ENCODE results near the gene POP5. TPM values are rescaled to one million over a fixed set of nuclear protein-coding genes. Genes with fewer than 3 reads are reported as not detected.

Gene POP5
- total RNA-seq, 4 donors from 2014 or later, result 20.4 to 57.4 (median 32.4) TPM

- no peak for TF ChIP-seq CTCF (IDR thresholded peaks at IDR 0.05; ENCODE audit: low read depth)
These were observed 41.9 kb downstream of the POP5 start for GRCh38 chr12:120539303-120539702.

- no peak for TF ChIP-seq CTCF (IDR thresholded peaks at IDR 0.05; ENCODE audit: low read depth)
These were observed 42.7 kb downstream of the POP5 start for GRCh38 chr12:120538281-120539156.

- no peak for TF ChIP-seq CTCF (IDR thresholded peaks at IDR 0.05; ENCODE audit: low read depth)
These were observed 43.4 kb downstream of the POP5 start for GRCh38 chr12:120537856-120538220.

GRCh38 chr12:120536064-120536791, 45.0 kb downstream of the POP5 start:
- no peak for TF ChIP-seq CTCF (IDR thresholded peaks at IDR 0.05; ENCODE audit: low read depth)

GRCh38 chr12:120534703-120535655, 46.2 kb downstream of the POP5 start:
- TF ChIP-seq CTCF (IDR thresholded peaks at IDR 0.05; ENCODE audit: low read depth), result no peak

GRCh38 chr12:120534203-120534702, 46.9 kb downstream of the POP5 start, which contains the start of gene RNF10:
RNF10 (plus strand) TSS chr12:120534356; CDS start chr12:120534812, 456 bp downstream.
- no peak for TF ChIP-seq CTCF (IDR thresholded peaks at IDR 0.05; ENCODE audit: low read depth)

Measured in subcutaneous adipose tissue (tissue), 4 donors.